Activated naive CD4-positive, alpha-beta T cell treated with anti-CD3 and anti-CD28 coated beads, Interleukin-2, amount 10 ng/mL, durations not matched to agents 7 days and 5 days (primary cell): ENCODE measurements around the gene AMELY.
"Not testable (repeated sequence)": the region's sequence is repeated elsewhere in the genome, so short reads cannot be mapped to it uniquely, and the experiment has no call there.

ENCODE experiments used
- CTCF ChIA-PET: fragments of 350-600 bp; sonication (Branson Sonifier 250); formaldehyde crosslinking; loops from one replicate; lab custom pipeline; 2021; ENCODE audit warnings: antibody characterized with exemption; lab: Charles Lee
- DNase-seq: peaks from one replicate; pipeline ENCODE4 v3.0.0-alpha.2; 2020
- H3K27ac Mint-ChIP-seq: one replicate; pipeline ENCODE4 v1.8.0; 2021; ENCODE audit warnings: mild to moderate bottlenecking, moderate library complexity, mixed read lengths
- H3K27me3 Mint-ChIP-seq: one replicate; pipeline ENCODE4 v1.8.0; 2021; ENCODE audit warnings: mild to moderate bottlenecking, mixed read lengths
- H3K36me3 Mint-ChIP-seq: one replicate; pipeline ENCODE4 v1.8.0; 2021; ENCODE audit warnings: mixed read lengths
- H3K4me1 Mint-ChIP-seq: one replicate; pipeline ENCODE4 v1.8.0; 2021; ENCODE audit warnings: mixed read lengths
- H3K4me3 Mint-ChIP-seq: one replicate; pipeline ENCODE4 v1.8.0; 2021; ENCODE audit warnings: mild to moderate bottlenecking, moderate library complexity, mixed read lengths
- H3K9me3 Mint-ChIP-seq: one replicate; pipeline ENCODE4 v1.8.0; 2021; ENCODE audit warnings: mixed read lengths

The AMELY gene, protein sequence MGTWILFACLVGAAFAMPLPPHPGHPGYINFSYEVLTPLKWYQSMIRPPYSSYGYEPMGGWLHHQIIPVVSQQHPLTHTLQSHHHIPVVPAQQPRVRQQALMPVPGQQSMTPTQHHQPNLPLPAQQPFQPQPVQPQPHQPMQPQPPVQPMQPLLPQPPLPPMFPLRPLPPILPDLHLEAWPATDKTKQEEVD

GRCh38 chrY:6911253-6911881 lies at the start of gene AMELY:
Gene AMELY (minus strand): TSS chrY:6911752. CDS start chrY:6872608, 39,144 bp downstream.
- CTCF ChIA-PET: no interaction called here
- H3K27me3 Mint-ChIP-seq: peaks cover 52% of the 10 kb centered on the region

GRCh38 chrY:6949947-6950346 lies 38.4 kb upstream of the AMELY start:
- CTCF ChIA-PET: no interaction called here
- no peaks in the 10 kb centered on the region for H3K9me3 Mint-ChIP-seq
- no peaks in the 10 kb centered on the region for H3K36me3 Mint-ChIP-seq
- no peak overlapping the region for H3K4me3 Mint-ChIP-seq
- H3K27me3 Mint-ChIP-seq: no peaks in the 10 kb centered on the region
- H3K27ac Mint-ChIP-seq: no peak overlapping the region
- DNase-seq: no peak
- no peaks in the 10 kb centered on the region for H3K4me1 Mint-ChIP-seq

More at GRCh38 chrY:6911253-6911881, at the start of gene AMELY:
- Mint-ChIP-seq H3K9me3 (no peaks in the 10 kb centered on the region), H3K36me3 (no peaks in the 10 kb centered on the region), H3K27ac (no peak within 1 kb of the TSS), H3K4me1 (no peaks in the 10 kb centered on the region), H3K4me3 (no peak within 1 kb of the TSS)
- no peak for DNase-seq

GRCh38 chrY:6948378-6948777 lies 36.8 kb upstream of the AMELY start:
- Mint-ChIP-seq H3K9me3 (no peaks in the 10 kb centered on the region), H3K4me1 (no peaks in the 10 kb centered on the region), H3K4me3 (no peak overlapping the region), H3K27ac (no peak overlapping the region), H3K27me3 (no peaks in the 10 kb centered on the region), H3K36me3 (no peaks in the 10 kb centered on the region)
- DNase-seq: no peak
- CTCF ChIA-PET: interaction anchor here (0.6 to 0.9 kb wide), 2 partner anchors 136 to 186 kb away, joined by 3 to 6 read pairs; no protein-coding TSS in a partner anchor

GRCh38 chrY:6947695-6948094 lies 36.1 kb upstream of the AMELY start:
- no peak for DNase-seq
- no peaks in the 10 kb centered on the region for H3K36me3 Mint-ChIP-seq
- no peaks in the 10 kb centered on the region for H3K9me3 Mint-ChIP-seq
- no peak overlapping the region for H3K27ac Mint-ChIP-seq
- H3K4me3 Mint-ChIP-seq: no peak overlapping the region
- CTCF ChIA-PET: interaction anchor here (0.6 to 0.9 kb wide), 2 partner anchors 137 to 185 kb away, joined by 3 to 6 read pairs; no protein-coding TSS in a partner anchor
- no peaks in the 10 kb centered on the region for H3K27me3 Mint-ChIP-seq
- no peaks in the 10 kb centered on the region for H3K4me1 Mint-ChIP-seq

DNA sequence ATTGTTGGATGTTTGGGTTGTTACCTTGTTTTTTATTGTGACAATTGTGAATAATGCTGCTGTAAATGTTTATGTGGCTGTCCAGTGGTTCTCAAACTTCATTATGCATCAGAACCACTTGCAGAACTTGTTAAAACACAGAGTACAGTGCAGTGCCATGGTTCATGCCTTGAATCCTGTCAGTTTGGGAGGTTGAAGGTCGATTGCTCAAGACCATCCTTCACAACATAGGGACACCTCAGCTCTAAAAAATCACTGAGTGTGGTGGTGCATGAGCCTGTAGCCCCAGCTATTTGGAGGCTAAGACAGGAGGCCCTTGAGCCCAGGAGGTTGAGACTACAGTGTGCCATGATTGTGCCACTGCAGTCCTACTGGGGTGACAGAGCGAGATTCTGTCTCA lies 23.9 kb upstream of the AMELY start:
- H3K36me3 Mint-ChIP-seq: no peaks in the 10 kb centered on the region
- H3K9me3 Mint-ChIP-seq: no peaks in the 10 kb centered on the region
- no peaks in the 10 kb centered on the region for H3K27me3 Mint-ChIP-seq
- CTCF ChIA-PET: no interaction called here
- no peaks in the 10 kb centered on the region for H3K4me1 Mint-ChIP-seq
- no peak overlapping the region for H3K4me3 Mint-ChIP-seq
- H3K27ac Mint-ChIP-seq: no peak overlapping the region
- no peak for DNase-seq

DNA sequence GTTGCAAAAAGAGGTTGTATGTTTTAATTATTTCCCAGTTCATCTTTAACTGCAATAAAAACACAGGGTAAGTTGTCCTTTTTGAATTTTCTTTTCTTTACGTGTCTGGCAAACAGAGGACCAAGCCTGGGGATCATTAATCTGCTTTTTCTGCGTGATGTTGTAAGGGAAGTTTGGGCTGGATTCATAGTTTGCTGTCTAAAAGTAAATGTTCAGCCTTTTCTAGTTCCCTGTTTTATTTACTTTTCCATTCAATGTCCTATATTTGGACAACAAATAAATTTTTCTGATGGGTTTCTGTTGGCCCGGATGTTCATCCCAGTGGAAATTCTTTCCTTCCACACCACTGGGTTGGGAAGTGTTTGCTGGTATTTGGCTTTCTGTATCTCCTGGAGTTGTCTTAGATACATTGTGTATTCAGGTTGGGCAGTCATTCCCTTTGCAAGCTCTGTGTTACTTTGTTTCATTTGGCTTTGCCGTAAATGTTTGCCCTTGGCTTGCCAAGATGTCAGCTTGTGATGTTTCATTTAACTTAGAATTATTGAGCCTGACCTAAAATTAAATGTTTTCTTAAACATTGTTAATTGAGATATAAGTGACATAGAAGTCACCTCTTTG lies 20.3 kb upstream of the AMELY start:
- no peak for DNase-seq
- H3K4me3 Mint-ChIP-seq: no peak overlapping the region
- no peaks in the 10 kb centered on the region for H3K9me3 Mint-ChIP-seq
- no peaks in the 10 kb centered on the region for H3K36me3 Mint-ChIP-seq
- no peak overlapping the region for H3K27ac Mint-ChIP-seq
- H3K4me1 Mint-ChIP-seq: no peaks in the 10 kb centered on the region
- no peaks in the 10 kb centered on the region for H3K27me3 Mint-ChIP-seq
- CTCF ChIA-PET: no interaction called here

GRCh38 chrY:6929237-6929636 lies 17.7 kb upstream of the AMELY start:
- CTCF ChIA-PET: no interaction called here
- Mint-ChIP-seq H3K27ac (no peak overlapping the region), H3K4me3 (no peak overlapping the region), H3K4me1 (no peaks in the 10 kb centered on the region), H3K36me3 (no peaks in the 10 kb centered on the region), H3K9me3 (no peaks in the 10 kb centered on the region), H3K27me3 (no peaks in the 10 kb centered on the region)
- DNase-seq: no peak

- Mint-ChIP-seq H3K4me3 (no peak overlapping the region), H3K27ac (no peak overlapping the region), H3K36me3 (no peaks in the 10 kb centered on the region), H3K4me1 (no peaks in the 10 kb centered on the region), H3K27me3 (no peaks in the 10 kb centered on the region), H3K9me3 (no peaks in the 10 kb centered on the region)
- DNase-seq: no peak
- CTCF ChIA-PET: no interaction called here
Observed at GRCh38 chrY:6928265-6928664, 16.7 kb upstream of the AMELY start.

GRCh38 chrY:6921061-6921460 lies 9.5 kb upstream of the AMELY start:
- Mint-ChIP-seq H3K4me3 (no peak overlapping the region), H3K4me1 (no peaks in the 10 kb centered on the region), H3K27me3 (no peaks in the 10 kb centered on the region), H3K36me3 (no peaks in the 10 kb centered on the region), H3K9me3 (peaks cover 2% of the 10 kb centered on the region), H3K27ac (no peak overlapping the region)
- no peak for DNase-seq
- CTCF ChIA-PET: no interaction called here

GRCh38 chrY:6913362-6913761 lies 1.8 kb upstream of the AMELY start:
- H3K27me3 Mint-ChIP-seq: peaks cover 48% of the 10 kb centered on the region
- H3K36me3 Mint-ChIP-seq: no peaks in the 10 kb centered on the region
- no peaks in the 10 kb centered on the region for H3K9me3 Mint-ChIP-seq
- CTCF ChIA-PET: no interaction called here
- no peak overlapping the region for H3K4me3 Mint-ChIP-seq
- H3K4me1 Mint-ChIP-seq: no peaks in the 10 kb centered on the region
- no peak for DNase-seq
- no peak overlapping the region for H3K27ac Mint-ChIP-seq

- H3K4me1 Mint-ChIP-seq: no peaks in the 10 kb centered on the region
- no peaks in the 10 kb centered on the region for H3K9me3 Mint-ChIP-seq
- no peak within 1 kb of the TSS for H3K27ac Mint-ChIP-seq
- no peak within 1 kb of the TSS for H3K4me3 Mint-ChIP-seq
- H3K27me3 Mint-ChIP-seq: peaks cover 52% of the 10 kb centered on the region
- CTCF ChIA-PET: no interaction called here
- no peak for DNase-seq
- no peaks in the 10 kb centered on the region for H3K36me3 Mint-ChIP-seq
Observed at GRCh38 chrY:6910372-6911252, 940 bp downstream of the AMELY start, which contains the start of gene TBL1Y. Gene TBL1Y (plus strand): TSS chrY:6910697. CDS start chrY:7025085, 114,388 bp downstream.

- H3K36me3 Mint-ChIP-seq: no peaks in the 10 kb centered on the region
- H3K27ac Mint-ChIP-seq: no peak overlapping the region
- no peak for DNase-seq
- CTCF ChIA-PET: no interaction called here
- peaks cover 52% of the 10 kb centered on the region for H3K27me3 Mint-ChIP-seq
- H3K9me3 Mint-ChIP-seq: no peaks in the 10 kb centered on the region
- H3K4me3 Mint-ChIP-seq: no peak overlapping the region
- H3K4me1 Mint-ChIP-seq: no peaks in the 10 kb centered on the region
Observed at GRCh38 chrY:6909856-6910255, 1.7 kb downstream of the AMELY start.

DNA sequence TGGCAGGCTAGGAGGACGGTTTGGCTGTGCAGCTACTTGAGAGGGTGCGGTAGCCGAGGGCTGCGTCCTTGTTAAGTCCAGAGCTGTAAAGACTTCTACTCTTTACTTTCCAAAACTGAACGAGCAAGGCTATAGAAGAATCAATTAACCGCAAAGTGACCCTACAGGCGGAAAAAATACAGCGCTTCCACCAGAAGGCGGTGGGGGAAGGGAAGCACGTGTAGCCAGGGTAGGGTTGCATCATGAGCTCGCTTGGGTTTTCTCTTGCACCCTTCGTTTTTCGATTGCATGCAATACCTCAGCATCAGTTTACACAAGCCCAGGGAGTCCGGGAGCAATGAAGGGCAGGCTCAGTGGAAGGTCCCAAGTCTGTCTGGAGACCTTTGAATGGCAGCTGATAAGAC lies 2.4 kb downstream of the AMELY start:
- CTCF ChIA-PET: no interaction called here
- H3K27me3 Mint-ChIP-seq: peaks cover 52% of the 10 kb centered on the region
- no peak overlapping the region for H3K27ac Mint-ChIP-seq
- H3K36me3 Mint-ChIP-seq: no peaks in the 10 kb centered on the region
- H3K4me1 Mint-ChIP-seq: no peaks in the 10 kb centered on the region
- DNase-seq: no peak
- H3K4me3 Mint-ChIP-seq: no peak overlapping the region
- H3K9me3 Mint-ChIP-seq: no peaks in the 10 kb centered on the region

- H3K9me3 Mint-ChIP-seq, H3K27ac Mint-ChIP-seq, H3K4me3 Mint-ChIP-seq, H3K36me3 Mint-ChIP-seq, CTCF ChIA-PET, DNase-seq, H3K4me1 Mint-ChIP-seq: not testable (repeated sequence)
- peaks cover 47% of the 10 kb centered on the region for H3K27me3 Mint-ChIP-seq
Observed at GRCh38 chrY:6908021-6908420, 3.5 kb downstream of the AMELY start.
